ENCODE measurements around the gene GAL3ST1.
"Not testable (repeated sequence)": the region's sequence is repeated elsewhere in the genome, so short reads cannot be mapped to it uniquely, and the experiment has no call there.

The GAL3ST1 gene

GRCh38 chr22:30574095-30574981 is at the start of gene GAL3ST1:
GAL3ST1 (minus strand) TSS chr22:30574665; CDS start chr22:30557392, 17,273 bp downstream.
- no peak for DNase-seq (ENCODE audit: low read depth in 1 of 2, low spot score in 1 of 2)

- not testable (repeated sequence) for DNase-seq (ENCODE audit: low read depth in 1 of 2, low spot score in 1 of 2)
Measured at GRCh38 chr22:30619909-30620308, 45.4 kb upstream of the GAL3ST1 start.

- no peak for DNase-seq (ENCODE audit: low read depth in 1 of 2, low spot score in 1 of 2)
Measured at GRCh38 chr22:30617819-30618218, 43.4 kb upstream of the GAL3ST1 start.

GRCh38 chr22:30615543-30615954 is 41.1 kb upstream of the GAL3ST1 start:
- no peak for DNase-seq (ENCODE audit: low read depth in 1 of 2, low spot score in 1 of 2)

- no peak for DNase-seq (ENCODE audit: low read depth in 1 of 2, low spot score in 1 of 2)
Measured at GRCh38 chr22:30614879-30615278, 40.4 kb upstream of the GAL3ST1 start.

- no peak for DNase-seq (ENCODE audit: low read depth in 1 of 2, low spot score in 1 of 2)
Measured at GRCh38 chr22:30614268-30614667, 39.8 kb upstream of the GAL3ST1 start.

- DNase-seq (ENCODE audit: low read depth in 1 of 2, low spot score in 1 of 2), result no peak
Measured at GRCh38 chr22:30612789-30613188, 38.3 kb upstream of the GAL3ST1 start.

- no peak for DNase-seq (ENCODE audit: low read depth in 1 of 2, low spot score in 1 of 2)
Measured at GRCh38 chr22:30611197-30611596, 36.7 kb upstream of the GAL3ST1 start.

GRCh38 chr22:30610299-30610698 is 35.8 kb upstream of the GAL3ST1 start:
- no peak for DNase-seq (ENCODE audit: low read depth in 1 of 2, low spot score in 1 of 2)

GRCh38 chr22:30609260-30610185 is 35.1 kb upstream of the GAL3ST1 start:
- no peak for DNase-seq (ENCODE audit: low read depth in 1 of 2, low spot score in 1 of 2)

- no peak for DNase-seq (ENCODE audit: low read depth in 1 of 2, low spot score in 1 of 2)
Measured at GRCh38 chr22:30607939-30608338, 33.5 kb upstream of the GAL3ST1 start.

GRCh38 chr22:30607300-30607930 is 33.0 kb upstream of the GAL3ST1 start:
- no peak for DNase-seq (ENCODE audit: low read depth in 1 of 2, low spot score in 1 of 2)

- DNase-seq (ENCODE audit: low read depth in 1 of 2, low spot score in 1 of 2), result peak in 1 of 2 donors; percentile 4
Measured at GRCh38 chr22:30606455-30607299, 32.2 kb upstream of the GAL3ST1 start, which contains the start of gene TCN2. TCN2 (plus strand) TSS chr22:30607174; CDS start chr22:30607332, 158 bp downstream.

- DNase-seq (ENCODE audit: low read depth in 1 of 2, low spot score in 1 of 2), result no peak
Measured at GRCh38 chr22:30605449-30606110, 31.1 kb upstream of the GAL3ST1 start.

- no peak for DNase-seq (ENCODE audit: low read depth in 1 of 2, low spot score in 1 of 2)
Measured at GRCh38 chr22:30604723-30605122, 30.3 kb upstream of the GAL3ST1 start.

GRCh38 chr22:30603801-30604200 is 29.3 kb upstream of the GAL3ST1 start:
- DNase-seq (ENCODE audit: low read depth in 1 of 2, low spot score in 1 of 2), result no peak

GRCh38 chr22:30602049-30602448 is 27.6 kb upstream of the GAL3ST1 start:
- peak in 1 of 2 donors; percentile 10 for DNase-seq (ENCODE audit: low read depth in 1 of 2, low spot score in 1 of 2)

GRCh38 chr22:30601464-30601863 is 27.0 kb upstream of the GAL3ST1 start:
- no peak for DNase-seq (ENCODE audit: low read depth in 1 of 2, low spot score in 1 of 2)

- DNase-seq (ENCODE audit: low read depth in 1 of 2, low spot score in 1 of 2), result no peak
Measured at GRCh38 chr22:30600921-30601320, 26.5 kb upstream of the GAL3ST1 start.

GRCh38 chr22:30598986-30599385 is 24.5 kb upstream of the GAL3ST1 start:
- no peak for DNase-seq (ENCODE audit: low read depth in 1 of 2, low spot score in 1 of 2)

All from activated CD4-positive, alpha-beta T cell treated with anti-CD3 and anti-CD28 coated beads, Interleukin-2, amount 50 U/mL, for 24 hours (primary cell).